Measurements from ENCODE around the gene TMEM89. TPM values are rescaled to one million over a fixed set of nuclear protein-coding genes. Genes with fewer than 3 reads are reported as not detected.

TMEM89 gene
- total and polyA plus RNA-seq, 4 experiments from 2014 or later, result not detected

GRCh38 chr3:48599077-48599501 lies 22.5 kb downstream of the TMEM89 start:
- peaks cover 0 to 6% (median 4%) of the 10 kb centered on the region in 4 donors for H3K4me1 Mint-ChIP-seq
- peaks cover 0 to 2% of the 10 kb centered on the region in 2 donors for H3K27me3 Mint-ChIP-seq
- no peaks in the 10 kb centered on the region for H3K9me3 Mint-ChIP-seq
- no peak for DNase-seq
- ChIA-PET POLR2A (ENCODE audit: partially characterized antibody) (no interaction called here), CTCF (ENCODE audit: partially characterized antibody) (no interaction called here)
- H3K4me3 Mint-ChIP-seq, result no peak overlapping the region
- H3K4me1 ChIP-seq (ENCODE audit: insufficient read depth, low read length), result no peaks in the 10 kb centered on the region
- H3K27ac Mint-ChIP-seq, result no peak overlapping the region
- no peaks in the 10 kb centered on the region for H3K9me3 ChIP-seq (ENCODE audit: control insufficient read depth in 1 of 2, low read length in 2 of 2)
- H3K27ac ChIP-seq (ENCODE audit: low read depth, low read length), result no peak overlapping the region
- H3K4me3 ChIP-seq (ENCODE audit: low read length in 2 of 2), result no peak overlapping the region
- intact Hi-C loops (cut with micrococcal nuclease), result no loop called here
- no peaks in the 10 kb centered on the region for H3K27me3 ChIP-seq (ENCODE audit: insufficient read depth, low read length)
- peaks cover 21 to 52% of the 10 kb centered on the region in 2 donors for H3K36me3 Mint-ChIP-seq
- peaks cover 48% of the 10 kb centered on the region for H3K36me3 ChIP-seq (ENCODE audit: insufficient read depth, low read length)

GRCh38 chr3:48598323-48599076 lies 23.1 kb downstream of the TMEM89 start:
- peaks cover 21 to 48% of the 10 kb centered on the region in 2 donors for H3K36me3 Mint-ChIP-seq
- intact Hi-C loops (cut with micrococcal nuclease), result no loop called here
- peaks cover 0 to 6% (median 4%) of the 10 kb centered on the region in 4 donors for H3K4me1 Mint-ChIP-seq
- Histone ChIP-seq H3K4me3 (ENCODE audit: low read length in 2 of 2) (no peak overlapping the region), H3K9me3 (ENCODE audit: control insufficient read depth in 1 of 2, low read length in 2 of 2) (no peaks in the 10 kb centered on the region), H3K36me3 (ENCODE audit: insufficient read depth, low read length) (peaks cover 43% of the 10 kb centered on the region), H3K4me1 (ENCODE audit: insufficient read depth, low read length) (no peaks in the 10 kb centered on the region), H3K27me3 (ENCODE audit: insufficient read depth, low read length) (no peaks in the 10 kb centered on the region), H3K27ac (ENCODE audit: low read depth, low read length) (no peak overlapping the region)
- H3K4me3 Mint-ChIP-seq, result no peak overlapping the region
- no peaks in the 10 kb centered on the region for H3K9me3 Mint-ChIP-seq
- DNase-seq, result no peak
- peaks cover 0 to 2% of the 10 kb centered on the region in 2 donors for H3K27me3 Mint-ChIP-seq
- CTCF ChIA-PET (ENCODE audit: partially characterized antibody), result no interaction called here
- H3K27ac Mint-ChIP-seq, result no peak overlapping the region
- POLR2A ChIA-PET (ENCODE audit: partially characterized antibody), result no interaction called here

- intact Hi-C loops (cut with micrococcal nuclease), result no loop called here
Measured at GRCh38 chr3:48597408-48597800, 24.2 kb downstream of the TMEM89 start.

GRCh38 chr3:48596676-48597407 lies 24.7 kb downstream of the TMEM89 start:
- Mint-ChIP-seq H3K27me3 (peaks cover 4 to 8% of the 10 kb centered on the region in 2 donors), H3K27ac (no peak overlapping the region), H3K4me1 (peaks cover 0 to 6% (median 3%) of the 10 kb centered on the region in 4 donors), H3K9me3 (no peaks in the 10 kb centered on the region), H3K4me3 (no peak overlapping the region), H3K36me3 (peaks cover 11 to 35% of the 10 kb centered on the region in 2 donors)
- no peak for DNase-seq
- Histone ChIP-seq H3K27me3 (ENCODE audit: insufficient read depth, low read length) (no peaks in the 10 kb centered on the region), H3K9me3 (ENCODE audit: control insufficient read depth in 1 of 2, low read length in 2 of 2) (no peaks in the 10 kb centered on the region), H3K4me3 (ENCODE audit: low read length in 2 of 2) (no peak overlapping the region), H3K36me3 (ENCODE audit: insufficient read depth, low read length) (peaks cover 29% of the 10 kb centered on the region), H3K4me1 (ENCODE audit: insufficient read depth, low read length) (no peaks in the 10 kb centered on the region), H3K27ac (ENCODE audit: low read depth, low read length) (no peak overlapping the region)
- intact Hi-C loops (cut with micrococcal nuclease), result no loop called here
- ChIA-PET CTCF (ENCODE audit: partially characterized antibody) (no interaction called here), POLR2A (ENCODE audit: partially characterized antibody) (no interaction called here)

More at GRCh38 chr3:48597408-48597800, 24.2 kb downstream of the TMEM89 start:
- DNase-seq, result no peak
- no peaks in the 10 kb centered on the region for H3K9me3 Mint-ChIP-seq
- no peaks in the 10 kb centered on the region for H3K4me1 ChIP-seq (ENCODE audit: insufficient read depth, low read length)
- H3K27ac ChIP-seq (ENCODE audit: low read depth, low read length), result no peak overlapping the region
- H3K9me3 ChIP-seq (ENCODE audit: control insufficient read depth in 1 of 2, low read length in 2 of 2), result no peaks in the 10 kb centered on the region
- H3K27ac Mint-ChIP-seq, result no peak overlapping the region
- H3K27me3 ChIP-seq (ENCODE audit: insufficient read depth, low read length), result no peaks in the 10 kb centered on the region
- no peak overlapping the region for H3K4me3 Mint-ChIP-seq
- H3K27me3 Mint-ChIP-seq, result peaks cover 4 to 8% of the 10 kb centered on the region in 2 donors
- ChIA-PET POLR2A (ENCODE audit: partially characterized antibody) (no interaction called here), CTCF (ENCODE audit: partially characterized antibody) (no interaction called here)
- peaks cover 32% of the 10 kb centered on the region for H3K36me3 ChIP-seq (ENCODE audit: insufficient read depth, low read length)
- peaks cover 15 to 38% of the 10 kb centered on the region in 2 donors for H3K36me3 Mint-ChIP-seq
- H3K4me3 ChIP-seq (ENCODE audit: low read length in 2 of 2), result no peak overlapping the region
- peaks cover 0 to 6% (median 3%) of the 10 kb centered on the region in 4 donors for H3K4me1 Mint-ChIP-seq

- Mint-ChIP-seq H3K4me3 (no peak overlapping the region), H3K27ac (peak overlapping the region in 3 of 7 donors; percentile 7 to 57 (median 33)), H3K9me3 (no peaks in the 10 kb centered on the region), H3K4me1 (peaks cover 0 to 6% (median 3%) of the 10 kb centered on the region in 4 donors), H3K27me3 (peaks cover 4 to 8% of the 10 kb centered on the region in 2 donors), H3K36me3 (peaks cover 10 to 30% of the 10 kb centered on the region in 2 donors)
- no peak overlapping the region for H3K4me3 ChIP-seq (ENCODE audit: low read length in 2 of 2)
- no peak for DNase-seq
- no peaks in the 10 kb centered on the region for H3K4me1 ChIP-seq (ENCODE audit: insufficient read depth, low read length)
- H3K9me3 ChIP-seq (ENCODE audit: control insufficient read depth in 1 of 2, low read length in 2 of 2), result no peaks in the 10 kb centered on the region
- ChIA-PET POLR2A (ENCODE audit: partially characterized antibody) (no interaction called here), CTCF (ENCODE audit: partially characterized antibody) (no interaction called here)
- intact Hi-C loops (cut with micrococcal nuclease), result no loop called here
- no peaks in the 10 kb centered on the region for H3K27me3 ChIP-seq (ENCODE audit: insufficient read depth, low read length)
- peaks cover 22% of the 10 kb centered on the region for H3K36me3 ChIP-seq (ENCODE audit: insufficient read depth, low read length)
- no peak overlapping the region for H3K27ac ChIP-seq (ENCODE audit: low read depth, low read length)
Measured at GRCh38 chr3:48596157-48596556, 25.4 kb downstream of the TMEM89 start.

GRCh38 chr3:48595526-48596121 lies 25.9 kb downstream of the TMEM89 start:
- intact Hi-C loops (cut with micrococcal nuclease), result no loop called here
- ChIA-PET CTCF (ENCODE audit: partially characterized antibody) (interaction anchor here (1.0 kb wide), 1 partner anchor 470 kb away, joined by 3 read pairs; no protein-coding TSS in a partner anchor), POLR2A (ENCODE audit: partially characterized antibody) (no interaction called here)
- Histone ChIP-seq H3K9me3 (ENCODE audit: control insufficient read depth in 1 of 2, low read length in 2 of 2) (no peaks in the 10 kb centered on the region), H3K27me3 (ENCODE audit: insufficient read depth, low read length) (no peaks in the 10 kb centered on the region), H3K36me3 (ENCODE audit: insufficient read depth, low read length) (peaks cover 17% of the 10 kb centered on the region), H3K4me1 (ENCODE audit: insufficient read depth, low read length) (no peaks in the 10 kb centered on the region), H3K27ac (ENCODE audit: low read depth, low read length) (no peak overlapping the region), H3K4me3 (ENCODE audit: low read length in 2 of 2) (no peak overlapping the region)
- Mint-ChIP-seq H3K27me3 (peaks cover 6 to 13% of the 10 kb centered on the region in 2 donors), H3K27ac (no peak overlapping the region), H3K36me3 (peaks cover 5 to 25% of the 10 kb centered on the region in 2 donors), H3K4me1 (peaks cover 0 to 6% (median 3%) of the 10 kb centered on the region in 4 donors), H3K9me3 (peaks cover 0 to 2% (median 0%) of the 10 kb centered on the region in 8 donors), H3K4me3 (no peak overlapping the region)
- peak in 1 of 5 donors; percentile 39 for DNase-seq

GRCh38 chr3:48595075-48595525 lies 26.5 kb downstream of the TMEM89 start, which contains the start of gene COL7A1:
COL7A1 (minus strand) TSS chr3:48595329; CDS start chr3:48595159, 170 bp downstream.
- Histone ChIP-seq H3K9me3 (ENCODE audit: control insufficient read depth in 1 of 2, low read length in 2 of 2) (no peaks in the 10 kb centered on the region), H3K4me1 (ENCODE audit: insufficient read depth, low read length) (no peaks in the 10 kb centered on the region), H3K27me3 (ENCODE audit: insufficient read depth, low read length) (no peaks in the 10 kb centered on the region), H3K4me3 (ENCODE audit: low read length in 2 of 2) (no peak within 1 kb of the TSS), H3K27ac (ENCODE audit: low read depth, low read length) (no peak within 1 kb of the TSS), H3K36me3 (ENCODE audit: insufficient read depth, low read length) (peaks cover 12% of the 10 kb centered on the region)
- Mint-ChIP-seq H3K9me3 (peaks cover 0 to 2% (median 0%) of the 10 kb centered on the region in 8 donors), H3K4me3 (peak within 1 kb of the TSS in 2 of 8 donors; percentile 20 to 43), H3K36me3 (peaks cover 4 to 20% of the 10 kb centered on the region in 2 donors), H3K4me1 (peaks cover 0 to 6% (median 3%) of the 10 kb centered on the region in 4 donors), H3K27me3 (peaks cover 6 to 14% of the 10 kb centered on the region in 2 donors), H3K27ac (peak within 1 kb of the TSS in 2 of 7 donors; percentile 33 to 57)
- no peak for DNase-seq
- CTCF ChIA-PET (ENCODE audit: partially characterized antibody), result interaction anchor here (1.0 kb wide), 1 partner anchor 470 kb away, joined by 3 read pairs; no protein-coding TSS in a partner anchor
- POLR2A ChIA-PET (ENCODE audit: partially characterized antibody), result no interaction called here
- intact Hi-C loops (cut with micrococcal nuclease), result no loop called here
